T-helper 1 cell treated with Interleukin-12 subunit alpha and Interleukin-12 subunit beta and Interleukin-4 antibody, amounts not matched to agents 30 μg/mL and 1 μg/mL, for 36 hours (primary cell): ENCODE measurements around the gene PTAR1.
"Not testable (repeated sequence)": the region's sequence is repeated elsewhere in the genome, so short reads cannot be mapped to it uniquely, and the experiment has no call there.

Experiments used
- H3K27ac Mint-ChIP-seq: one replicate; pipeline ENCODE4 v1.8.0; 2021; ENCODE audit warnings: mild to moderate bottlenecking, mixed read lengths
- H3K27me3 Mint-ChIP-seq: one replicate; pipeline ENCODE4 v1.8.0; 2021; ENCODE audit warnings: low read depth, mixed read lengths
- H3K36me3 Mint-ChIP-seq: one replicate; pipeline ENCODE4 v1.8.0; 2021; ENCODE audit warnings: low read depth, mixed read lengths
- H3K4me1 Mint-ChIP-seq: one replicate; pipeline ENCODE4 v1.8.0; 2021; ENCODE audit warnings: low read depth, mixed read lengths
- H3K4me3 Mint-ChIP-seq: one replicate; pipeline ENCODE4 v1.8.0; 2021; ENCODE audit warnings: mild to moderate bottlenecking, moderate library complexity, mixed read lengths
- H3K9me3 Mint-ChIP-seq: one replicate; pipeline ENCODE4 v1.8.0; 2021; ENCODE audit warnings: mixed read lengths

PTAR1 gene

GRCh38 chr9:69763862-69764261 is 4.1 kb upstream of the PTAR1 start:
- not testable (repeated sequence) for H3K4me1 Mint-ChIP-seq, H3K9me3 Mint-ChIP-seq, H3K36me3 Mint-ChIP-seq, H3K27ac Mint-ChIP-seq, H3K4me3 Mint-ChIP-seq, H3K27me3 Mint-ChIP-seq

- H3K4me3 Mint-ChIP-seq = no peak overlapping the region
- H3K9me3 Mint-ChIP-seq = no peaks in the 10 kb centered on the region
- H3K4me1 Mint-ChIP-seq = peaks cover 12% of the 10 kb centered on the region
- H3K27me3 Mint-ChIP-seq = no peaks in the 10 kb centered on the region
- H3K27ac Mint-ChIP-seq = no peak overlapping the region
- H3K36me3 Mint-ChIP-seq = peaks cover 5% of the 10 kb centered on the region
Measured at GRCh38 chr9:69762527-69762926, 2.7 kb upstream of the PTAR1 start.

GRCh38 chr9:69760278-69760610 is 433 bp upstream of the PTAR1 start:
- H3K27me3 Mint-ChIP-seq = no peaks in the 10 kb centered on the region
- peak overlapping the region; percentile 80 for H3K4me3 Mint-ChIP-seq
- peaks cover 12% of the 10 kb centered on the region for H3K36me3 Mint-ChIP-seq
- H3K27ac Mint-ChIP-seq = peak overlapping the region; percentile 85
- peaks cover 23% of the 10 kb centered on the region for H3K4me1 Mint-ChIP-seq
- H3K9me3 Mint-ChIP-seq = no peaks in the 10 kb centered on the region

- no peaks in the 10 kb centered on the region for H3K27me3 Mint-ChIP-seq
- peaks cover 25% of the 10 kb centered on the region for H3K4me1 Mint-ChIP-seq
- peaks cover 16% of the 10 kb centered on the region for H3K36me3 Mint-ChIP-seq
- peak overlapping the region; percentile 92 for H3K27ac Mint-ChIP-seq
- peak overlapping the region; percentile 86 for H3K4me3 Mint-ChIP-seq
- H3K9me3 Mint-ChIP-seq = no peaks in the 10 kb centered on the region
Measured at GRCh38 chr9:69759021-69759420, 790 bp downstream of the PTAR1 start.

GRCh38 chr9:69757996-69758675 is 1.7 kb downstream of the PTAR1 start:
- peak overlapping the region; percentile 51 for H3K27ac Mint-ChIP-seq
- no peaks in the 10 kb centered on the region for H3K27me3 Mint-ChIP-seq
- peak overlapping the region; percentile 80 for H3K4me3 Mint-ChIP-seq
- no peaks in the 10 kb centered on the region for H3K9me3 Mint-ChIP-seq
- peaks cover 28% of the 10 kb centered on the region for H3K4me1 Mint-ChIP-seq
- peaks cover 16% of the 10 kb centered on the region for H3K36me3 Mint-ChIP-seq

- Mint-ChIP-seq H3K27me3 (no peaks in the 10 kb centered on the region), H3K4me1 (peaks cover 34% of the 10 kb centered on the region), H3K9me3 (no peaks in the 10 kb centered on the region), H3K27ac (no peak overlapping the region), H3K36me3 (peaks cover 18% of the 10 kb centered on the region), H3K4me3 (no peak overlapping the region)
Measured at GRCh38 chr9:69755205-69755604, 4.6 kb downstream of the PTAR1 start.

GRCh38 chr9:69753830-69754229 is 6.0 kb downstream of the PTAR1 start:
- H3K36me3 Mint-ChIP-seq = peaks cover 24% of the 10 kb centered on the region
- no peaks in the 10 kb centered on the region for H3K9me3 Mint-ChIP-seq
- peaks cover 30% of the 10 kb centered on the region for H3K4me1 Mint-ChIP-seq
- H3K27me3 Mint-ChIP-seq = no peaks in the 10 kb centered on the region
- no peak overlapping the region for H3K27ac Mint-ChIP-seq
- no peak overlapping the region for H3K4me3 Mint-ChIP-seq

GRCh38 chr9:69750085-69750484 is 9.7 kb downstream of the PTAR1 start:
- H3K27me3 Mint-ChIP-seq = no peaks in the 10 kb centered on the region
- no peak overlapping the region for H3K4me3 Mint-ChIP-seq
- no peak overlapping the region for H3K27ac Mint-ChIP-seq
- peaks cover 28% of the 10 kb centered on the region for H3K4me1 Mint-ChIP-seq
- H3K36me3 Mint-ChIP-seq = peaks cover 29% of the 10 kb centered on the region
- H3K9me3 Mint-ChIP-seq = no peaks in the 10 kb centered on the region

GRCh38 chr9:69748304-69748703 is 11.5 kb downstream of the PTAR1 start:
- Mint-ChIP-seq H3K36me3 (peaks cover 32% of the 10 kb centered on the region), H3K27me3 (no peaks in the 10 kb centered on the region), H3K4me1 (peaks cover 24% of the 10 kb centered on the region), H3K27ac (no peak overlapping the region), H3K9me3 (no peaks in the 10 kb centered on the region), H3K4me3 (no peak overlapping the region)

GRCh38 chr9:69746859-69747560 is 12.8 kb downstream of the PTAR1 start:
- Mint-ChIP-seq H3K9me3 (no peaks in the 10 kb centered on the region), H3K27me3 (no peaks in the 10 kb centered on the region), H3K4me3 (no peak overlapping the region), H3K4me1 (peaks cover 23% of the 10 kb centered on the region), H3K27ac (no peak overlapping the region), H3K36me3 (peaks cover 34% of the 10 kb centered on the region)

- no peaks in the 10 kb centered on the region for H3K9me3 Mint-ChIP-seq
- H3K4me1 Mint-ChIP-seq = peaks cover 17% of the 10 kb centered on the region
- no peak overlapping the region for H3K4me3 Mint-ChIP-seq
- no peaks in the 10 kb centered on the region for H3K27me3 Mint-ChIP-seq
- peak overlapping the region; percentile 53 for H3K27ac Mint-ChIP-seq
- peaks cover 38% of the 10 kb centered on the region for H3K36me3 Mint-ChIP-seq
Measured at GRCh38 chr9:69745716-69746437, 13.9 kb downstream of the PTAR1 start.

- H3K9me3 Mint-ChIP-seq = no peaks in the 10 kb centered on the region
- H3K4me3 Mint-ChIP-seq = no peak overlapping the region
- peaks cover 38% of the 10 kb centered on the region for H3K36me3 Mint-ChIP-seq
- H3K27ac Mint-ChIP-seq = no peak overlapping the region
- peaks cover 17% of the 10 kb centered on the region for H3K4me1 Mint-ChIP-seq
- H3K27me3 Mint-ChIP-seq = no peaks in the 10 kb centered on the region
Measured at GRCh38 chr9:69744688-69745380, 15.0 kb downstream of the PTAR1 start.

GRCh38 chr9:69743930-69744329 is 15.9 kb downstream of the PTAR1 start:
- no peak overlapping the region for H3K4me3 Mint-ChIP-seq
- no peak overlapping the region for H3K27ac Mint-ChIP-seq
- H3K36me3 Mint-ChIP-seq = peaks cover 39% of the 10 kb centered on the region
- no peaks in the 10 kb centered on the region for H3K27me3 Mint-ChIP-seq
- peaks cover 17% of the 10 kb centered on the region for H3K4me1 Mint-ChIP-seq
- H3K9me3 Mint-ChIP-seq = no peaks in the 10 kb centered on the region

GRCh38 chr9:69740872-69741505 is 18.8 kb downstream of the PTAR1 start:
- H3K36me3 Mint-ChIP-seq = peaks cover 37% of the 10 kb centered on the region

More at GRCh38 chr9:69740872-69741505, 18.8 kb downstream of the PTAR1 start:
- Mint-ChIP-seq H3K4me1 (peaks cover 7% of the 10 kb centered on the region), H3K27ac (no peak overlapping the region), H3K4me3 (no peak overlapping the region), H3K27me3 (no peaks in the 10 kb centered on the region), H3K9me3 (no peaks in the 10 kb centered on the region)
